Measurements from ENCODE around the gene NEK1. TPM values are rescaled to one million over a fixed set of nuclear protein-coding genes. Genes with fewer than 3 reads are reported as not detected.

NEK1 gene
- total RNA-seq, 3 donors from 2014 or later, result 8.2 to 16.6 (median 10.8) TPM

- intact Hi-C loops (cut with DNase I, micrococcal nuclease), result no loop called here
- H3K9me3 ChIP-seq, result no peaks in the 10 kb centered on the region
- H3K36me3 ChIP-seq (ENCODE audit: low read depth), result peaks cover 3% of the 10 kb centered on the region
- no peak overlapping the region for H3K4me3 ChIP-seq
- DNase-seq (no peak), ATAC-seq (no peak)
- peaks cover 23% of the 10 kb centered on the region for H3K4me1 ChIP-seq (ENCODE audit: low read depth)
- no peak for TF ChIP-seq CTCF (IDR thresholded peaks at IDR 0.05)
Observed at GRCh38 chr4:169617306-169617705, 4.9 kb upstream of the NEK1 start.

GRCh38 chr4:169616846-169617245 is 4.5 kb upstream of the NEK1 start:
- Histone ChIP-seq H3K9me3 (no peaks in the 10 kb centered on the region), H3K4me3 (no peak overlapping the region), H3K4me1 (ENCODE audit: low read depth) (peaks cover 20% of the 10 kb centered on the region), H3K36me3 (ENCODE audit: low read depth) (no peaks in the 10 kb centered on the region)
- intact Hi-C loops (cut with DNase I, micrococcal nuclease), result no loop called here
- ATAC-seq, result no peak
- no peak for DNase-seq
- TF ChIP-seq CTCF (IDR thresholded peaks at IDR 0.05), result no peak

- intact Hi-C loops (cut with DNase I, micrococcal nuclease), result no loop called here
- no peaks in the 10 kb centered on the region for H3K36me3 ChIP-seq (ENCODE audit: low read depth)
Observed at GRCh38 chr4:169615467-169616106, 3.2 kb upstream of the NEK1 start.

GRCh38 chr4:169612871-169613859 is 782 bp upstream of the NEK1 start:
- DNase-seq (peak; percentile 69 to 90 (median 86)), ATAC-seq (peak; percentile 67)
- intact Hi-C loops (cut with DNase I, micrococcal nuclease), result no loop called here
- peaks cover 21% of the 10 kb centered on the region for H3K4me1 ChIP-seq (ENCODE audit: low read depth)
- H3K4me3 ChIP-seq, result no peak overlapping the region
- H3K36me3 ChIP-seq (ENCODE audit: low read depth), result no peaks in the 10 kb centered on the region
- TF ChIP-seq CTCF (IDR thresholded peaks at IDR 0.05), result peak; percentile 52
- no peaks in the 10 kb centered on the region for H3K9me3 ChIP-seq

More at GRCh38 chr4:169615467-169616106, 3.2 kb upstream of the NEK1 start:
- ATAC-seq, result no peak
- Histone ChIP-seq H3K9me3 (no peaks in the 10 kb centered on the region), H3K4me3 (no peak overlapping the region), H3K4me1 (ENCODE audit: low read depth) (peaks cover 25% of the 10 kb centered on the region)
- TF ChIP-seq CTCF (IDR thresholded peaks at IDR 0.05), result no peak
- no peak for DNase-seq

GRCh38 chr4:169611157-169611556 is 1.2 kb downstream of the NEK1 start:
- Histone ChIP-seq H3K36me3 (ENCODE audit: low read depth) (no peaks in the 10 kb centered on the region), H3K9me3 (no peaks in the 10 kb centered on the region), H3K4me1 (ENCODE audit: low read depth) (peaks cover 13% of the 10 kb centered on the region), H3K4me3 (no peak overlapping the region)
- intact Hi-C loops (cut with DNase I, micrococcal nuclease), result no loop called here
- no peak for DNase-seq
- ATAC-seq, result no peak
- no peak for TF ChIP-seq CTCF (IDR thresholded peaks at IDR 0.05)
